ENCODE results near the gene ZNF276. TPM values are rescaled to one million over a fixed set of nuclear protein-coding genes. Genes with fewer than 3 reads are reported as not detected.

Gene ZNF276
- total RNA-seq, 6 donors from 2014 or later, result 28.6 to 172 (median 39.0) TPM

DNA sequence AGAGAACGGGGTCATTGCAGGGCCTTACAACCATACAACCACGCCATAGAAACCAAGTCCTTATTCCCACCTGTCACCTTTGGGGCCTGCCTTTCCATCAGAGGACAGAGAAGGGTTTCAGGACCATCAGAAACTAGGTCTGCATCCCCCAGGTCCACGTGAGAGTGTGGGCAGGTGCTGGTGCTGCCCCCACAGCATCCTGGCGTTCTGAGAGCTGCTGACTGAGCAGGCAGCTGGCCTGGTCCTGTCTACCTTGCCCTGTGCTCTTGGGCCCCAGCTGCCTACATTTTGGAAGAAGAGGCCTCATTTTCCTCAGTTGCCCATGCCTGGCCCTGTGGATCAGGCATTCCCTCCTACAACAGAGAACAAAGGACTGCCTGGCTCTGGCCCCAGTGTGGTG is 21.6 kb downstream of the ZNF276 start:
- no peak for TF ChIP-seq POLR2A (IDR thresholded peaks at IDR 0.05)
- TF ChIP-seq EP300 (IDR thresholded peaks at IDR 0.05), result no peak
- TF ChIP-seq POLR2AphosphoS5 (IDR thresholded peaks at IDR 0.05), result no peak
- TF ChIP-seq, protein P1, sequence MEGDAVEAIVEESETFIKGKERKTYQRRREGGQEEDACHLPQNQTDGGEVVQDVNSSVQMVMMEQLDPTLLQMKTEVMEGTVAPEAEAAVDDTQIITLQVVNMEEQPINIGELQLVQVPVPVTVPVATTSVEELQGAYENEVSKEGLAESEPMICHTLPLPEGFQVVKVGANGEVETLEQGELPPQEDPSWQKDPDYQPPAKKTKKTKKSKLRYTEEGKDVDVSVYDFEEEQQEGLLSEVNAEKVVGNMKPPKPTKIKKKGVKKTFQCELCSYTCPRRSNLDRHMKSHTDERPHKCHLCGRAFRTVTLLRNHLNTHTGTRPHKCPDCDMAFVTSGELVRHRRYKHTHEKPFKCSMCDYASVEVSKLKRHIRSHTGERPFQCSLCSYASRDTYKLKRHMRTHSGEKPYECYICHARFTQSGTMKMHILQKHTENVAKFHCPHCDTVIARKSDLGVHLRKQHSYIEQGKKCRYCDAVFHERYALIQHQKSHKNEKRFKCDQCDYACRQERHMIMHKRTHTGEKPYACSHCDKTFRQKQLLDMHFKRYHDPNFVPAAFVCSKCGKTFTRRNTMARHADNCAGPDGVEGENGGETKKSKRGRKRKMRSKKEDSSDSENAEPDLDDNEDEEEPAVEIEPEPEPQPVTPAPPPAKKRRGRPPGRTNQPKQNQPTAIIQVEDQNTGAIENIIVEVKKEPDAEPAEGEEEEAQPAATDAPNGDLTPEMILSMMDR (IDR thresholded peaks at IDR 0.05), result no peak
- DNase-seq (no peak), ATAC-seq (ENCODE audit: low FRiP score in 2 of 2) (no peak)
- 88 to 91% methylated on average over 4 of the region's 4 CpGs for WGBS, 2 donors
- Histone ChIP-seq H3K27me3 (no peaks in the 10 kb centered on the region), H3K9me3 (no peaks in the 10 kb centered on the region), H3K27ac (no peak overlapping the region), H3K4me3 (no peak overlapping the region), H3K4me1 (no peaks in the 10 kb centered on the region), H3K36me3 (peaks cover 16 to 58% (median 40%) of the 10 kb centered on the region in 4 donors)

- DNase-seq, result no peak
- TF ChIP-seq EP300 (IDR thresholded peaks at IDR 0.05) (no peak), POLR2A (IDR thresholded peaks at IDR 0.05) (no peak), POLR2AphosphoS5 (IDR thresholded peaks at IDR 0.05) (no peak)
- TF ChIP-seq, protein P1 (IDR thresholded peaks at IDR 0.05), result no peak
- Histone ChIP-seq H3K4me3 (no peak overlapping the region), H3K9me3 (no peaks in the 10 kb centered on the region), H3K36me3 (peaks cover 0 to 45% (median 24%) of the 10 kb centered on the region in 4 donors), H3K4me1 (peaks cover 0 to 2% (median 0%) of the 10 kb centered on the region in 4 donors), H3K27ac (no peak overlapping the region), H3K27me3 (no peaks in the 10 kb centered on the region)
- ATAC-seq (ENCODE audit: low FRiP score in 2 of 2), result peak in 1 of 2 donors; percentile 3
- 94 to 97% methylated on average over 12 to 16 of the region's 16 CpGs for WGBS, 2 donors
These were observed 23.5 kb downstream of the ZNF276 start for GRCh38 chr16:89744813-89745212.

- Histone ChIP-seq H3K27me3 (no peaks in the 10 kb centered on the region), H3K36me3 (peaks cover 0 to 33% (median 16%) of the 10 kb centered on the region in 4 donors), H3K9me3 (no peaks in the 10 kb centered on the region), H3K4me1 (peaks cover 0 to 5% (median 0%) of the 10 kb centered on the region in 4 donors), H3K4me3 (no peak overlapping the region), H3K27ac (no peak overlapping the region)
- WGBS, 2 donors, result 93 to 98% methylated on average over 3 to 10 of the region's 15 CpGs
- ATAC-seq (ENCODE audit: low FRiP score in 2 of 2) (no peak), DNase-seq (no peak)
- TF ChIP-seq, protein P1 (IDR thresholded peaks at IDR 0.05), result no peak
- TF ChIP-seq POLR2A (IDR thresholded peaks at IDR 0.05) (no peak), POLR2AphosphoS5 (IDR thresholded peaks at IDR 0.05) (no peak), EP300 (IDR thresholded peaks at IDR 0.05) (no peak)
These were observed 24.7 kb downstream of the ZNF276 start for GRCh38 chr16:89746043-89746442.

- Histone ChIP-seq H3K9me3 (no peaks in the 10 kb centered on the region), H3K4me1 (peaks cover 0 to 5% (median 0%) of the 10 kb centered on the region in 4 donors), H3K36me3 (peaks cover 0 to 28% (median 13%) of the 10 kb centered on the region in 4 donors), H3K27ac (no peak overlapping the region), H3K4me3 (no peak overlapping the region), H3K27me3 (no peaks in the 10 kb centered on the region)
- TF ChIP-seq POLR2AphosphoS5 (IDR thresholded peaks at IDR 0.05) (no peak), EP300 (IDR thresholded peaks at IDR 0.05) (no peak), POLR2A (IDR thresholded peaks at IDR 0.05) (no peak)
- TF ChIP-seq, protein P1 (IDR thresholded peaks at IDR 0.05), result no peak
- WGBS, 2 donors, result 92 to 100% methylated on average over 6 to 9 of the region's 9 CpGs
- ATAC-seq (ENCODE audit: low FRiP score in 2 of 2) (no peak), DNase-seq (no peak)
These were observed 26.7 kb downstream of the ZNF276 start for GRCh38 chr16:89748076-89748475.

GRCh38 chr16:89748921-89749320 is 27.6 kb downstream of the ZNF276 start:
- no peak for DNase-seq
- Histone ChIP-seq H3K27ac (no peak overlapping the region), H3K9me3 (no peaks in the 10 kb centered on the region), H3K27me3 (no peaks in the 10 kb centered on the region), H3K36me3 (peaks cover 0 to 28% (median 13%) of the 10 kb centered on the region in 4 donors), H3K4me3 (no peak overlapping the region), H3K4me1 (peaks cover 0 to 5% (median 0%) of the 10 kb centered on the region in 4 donors)
- no peak for ATAC-seq (ENCODE audit: low FRiP score in 2 of 2)
- 92 to 93% methylated on average over 11 of the region's 11 CpGs for WGBS, 2 donors
- TF ChIP-seq EP300 (IDR thresholded peaks at IDR 0.05) (no peak), POLR2A (IDR thresholded peaks at IDR 0.05) (no peak), POLR2AphosphoS5 (IDR thresholded peaks at IDR 0.05) (no peak)
- TF ChIP-seq, protein P1 (IDR thresholded peaks at IDR 0.05), result no peak
